ENCODE data around the gene TMC7.

DNA sequence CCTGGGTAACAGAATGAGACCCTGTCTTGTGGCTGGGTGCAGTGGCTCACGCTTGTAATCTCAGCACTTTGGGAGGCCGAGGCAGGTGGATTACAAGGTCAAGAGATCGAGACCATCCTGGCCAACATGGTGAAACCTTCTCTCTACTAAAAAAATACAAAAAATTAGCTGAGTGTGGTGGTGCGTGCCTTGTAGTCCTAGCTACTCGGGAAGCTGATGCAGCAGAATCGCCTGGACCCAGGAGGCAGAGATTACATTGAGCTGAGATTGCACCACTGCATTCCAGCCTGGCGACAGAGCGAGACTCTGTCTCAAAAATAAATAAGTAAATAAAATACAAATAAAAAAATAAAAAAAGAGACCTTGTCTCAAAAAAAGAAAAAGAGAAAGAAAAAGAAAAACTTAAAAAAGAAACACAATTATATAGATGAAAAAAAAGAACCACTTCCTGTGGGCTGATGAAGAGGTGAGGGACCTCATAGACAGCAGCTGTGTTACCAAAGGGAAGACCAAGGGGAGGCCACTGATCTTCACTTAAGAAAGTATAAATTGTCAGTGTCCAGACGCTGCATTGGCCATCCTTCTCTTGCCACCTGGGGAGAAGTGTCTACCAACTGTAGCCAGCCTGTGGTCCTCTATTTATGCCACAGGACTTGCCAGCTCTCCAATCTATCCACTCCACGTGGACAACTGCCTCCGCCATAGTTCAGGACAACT, 33.1 kb upstream of the TMC7 start:
- TF ChIP-seq EZH2 (IDR thresholded peaks at IDR 0.05; ENCODE audit: insufficient read depth, low read length): no peak
- TF ChIP-seq, protein P1, sequence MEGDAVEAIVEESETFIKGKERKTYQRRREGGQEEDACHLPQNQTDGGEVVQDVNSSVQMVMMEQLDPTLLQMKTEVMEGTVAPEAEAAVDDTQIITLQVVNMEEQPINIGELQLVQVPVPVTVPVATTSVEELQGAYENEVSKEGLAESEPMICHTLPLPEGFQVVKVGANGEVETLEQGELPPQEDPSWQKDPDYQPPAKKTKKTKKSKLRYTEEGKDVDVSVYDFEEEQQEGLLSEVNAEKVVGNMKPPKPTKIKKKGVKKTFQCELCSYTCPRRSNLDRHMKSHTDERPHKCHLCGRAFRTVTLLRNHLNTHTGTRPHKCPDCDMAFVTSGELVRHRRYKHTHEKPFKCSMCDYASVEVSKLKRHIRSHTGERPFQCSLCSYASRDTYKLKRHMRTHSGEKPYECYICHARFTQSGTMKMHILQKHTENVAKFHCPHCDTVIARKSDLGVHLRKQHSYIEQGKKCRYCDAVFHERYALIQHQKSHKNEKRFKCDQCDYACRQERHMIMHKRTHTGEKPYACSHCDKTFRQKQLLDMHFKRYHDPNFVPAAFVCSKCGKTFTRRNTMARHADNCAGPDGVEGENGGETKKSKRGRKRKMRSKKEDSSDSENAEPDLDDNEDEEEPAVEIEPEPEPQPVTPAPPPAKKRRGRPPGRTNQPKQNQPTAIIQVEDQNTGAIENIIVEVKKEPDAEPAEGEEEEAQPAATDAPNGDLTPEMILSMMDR (IDR thresholded peaks at IDR 0.05; ENCODE audit: insufficient read depth, low read depth, low read length): no peak
